NCI-H460 (cell line): ENCODE results near the gene MPHOSPH6. TPM values are rescaled to one million over a fixed set of nuclear protein-coding genes. Genes with fewer than 3 reads are reported as not detected.
"Not testable (repeated sequence)": the region's sequence is repeated elsewhere in the genome, so short reads cannot be mapped to it uniquely, and the experiment has no call there.

Source experiments
- DNase-seq: peaks from one replicate; pipeline ENCODE4 v3.0.0-alpha.2; 2016; ENCODE audit warnings: low read depth; ENCODE audit errors: extremely low read depth
- total RNA-seq: library from RNA; depleted of rRNA; stranded (reverse); fragments of >200 nt; shearing (Covaris generic); gene quantifications from 2 replicates; pipeline ENCODE4 v1.2.3, GENCODE V29; 2014

Gene MPHOSPH6
- total RNA-seq, 1 experiment from 2014 or later: 30.0 TPM

DNA sequence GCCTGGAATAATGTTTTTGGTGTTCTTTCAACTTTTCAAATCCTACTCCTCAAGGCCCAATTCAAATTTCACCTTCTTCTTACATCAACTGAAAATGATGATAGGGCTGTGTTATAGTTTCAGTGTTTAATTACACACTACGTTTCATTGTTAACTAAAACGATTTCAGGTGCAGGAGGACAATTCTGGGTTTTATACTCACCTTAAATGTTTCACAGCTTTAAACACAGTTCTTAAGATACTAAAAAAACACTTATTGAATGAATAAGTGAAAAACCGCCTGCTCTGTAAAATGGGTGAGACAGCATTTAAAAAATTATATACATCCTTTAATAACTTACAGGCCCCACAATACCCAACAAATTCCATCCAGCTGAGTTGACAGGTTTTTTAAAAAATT lies 6.2 kb upstream of the MPHOSPH6 start:
- no peak for DNase-seq

DNA sequence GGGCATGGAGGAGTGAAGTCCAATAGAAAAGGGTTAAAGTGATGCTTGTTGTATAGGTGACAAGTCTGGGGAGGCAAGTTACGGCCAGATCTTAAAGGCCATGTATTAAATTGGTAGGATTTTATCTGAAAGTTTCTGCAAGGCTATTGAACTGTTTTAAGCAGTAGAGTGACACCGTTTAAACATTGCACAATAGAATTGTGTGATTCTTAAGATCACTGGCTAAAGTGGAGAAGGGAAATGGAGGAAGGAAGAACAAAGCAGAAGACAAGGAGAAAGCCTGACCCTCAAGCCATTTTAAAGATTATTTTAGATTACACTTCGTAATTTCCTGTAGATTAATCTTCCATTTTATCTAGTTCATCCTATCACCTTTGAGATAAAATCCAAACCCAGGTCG lies 5.6 kb upstream of the MPHOSPH6 start:
- DNase-seq: no peak

GRCh38 chr16:82167670-82168069 lies 2.4 kb downstream of the MPHOSPH6 start:
- no peak for DNase-seq

DNA sequence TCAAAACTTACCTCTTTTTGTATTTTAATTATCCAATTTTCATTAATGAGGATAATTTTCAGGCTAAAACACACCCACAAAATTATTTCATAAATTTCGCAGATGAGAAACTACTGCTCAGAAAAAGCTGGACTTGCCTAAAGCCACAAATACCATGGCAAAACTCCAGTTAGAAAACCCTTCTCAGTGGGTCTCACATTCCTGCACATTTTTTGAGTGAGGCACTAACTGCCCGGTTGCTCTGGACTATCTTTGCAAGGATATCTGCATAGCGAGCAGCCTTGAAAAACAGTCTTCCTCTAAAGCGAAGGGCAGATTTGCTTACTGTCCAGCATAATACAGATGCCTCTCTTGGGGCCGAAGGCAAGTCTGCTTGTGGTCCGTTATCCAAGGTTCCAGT lies 9.8 kb downstream of the MPHOSPH6 start:
- DNase-seq: no peak

DNA sequence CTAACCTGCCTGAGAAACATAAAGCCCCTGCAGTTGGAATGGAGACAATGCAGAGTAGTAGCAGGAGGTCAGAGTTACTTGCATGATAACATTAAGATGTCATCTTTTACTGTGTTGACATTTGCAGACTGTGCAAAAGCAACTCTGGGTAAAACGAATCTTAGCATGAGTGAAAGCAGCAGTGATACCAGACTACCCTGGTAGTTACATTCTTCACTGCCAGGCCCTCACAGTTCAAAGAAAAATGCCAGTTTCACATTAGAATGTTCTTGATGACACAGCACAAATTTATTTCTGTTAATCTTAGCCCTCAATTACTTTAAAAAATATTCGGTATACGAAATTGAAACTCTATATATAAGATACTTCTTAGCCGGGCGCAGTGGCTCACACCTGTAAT lies 12.2 kb downstream of the MPHOSPH6 start:
- no peak for DNase-seq

DNA sequence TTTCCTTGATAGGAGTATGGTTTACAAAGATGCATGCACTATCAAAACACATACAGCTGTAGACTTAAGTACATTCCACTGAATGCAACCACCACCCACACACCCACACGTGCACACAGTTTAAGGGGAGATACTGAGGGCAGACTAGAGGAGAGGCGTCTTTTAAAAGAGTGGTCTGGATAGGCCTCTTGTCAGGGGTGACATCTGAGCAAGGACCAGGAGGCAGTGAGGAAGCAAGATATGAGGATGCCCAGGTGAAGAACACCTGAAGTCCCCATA lies 12.6 kb downstream of the MPHOSPH6 start:
- no peak for DNase-seq

- DNase-seq: no peak
Observed at GRCh38 chr16:82156761-82157533, 13.1 kb downstream of the MPHOSPH6 start.

- DNase-seq: no peak
Observed at GRCh38 chr16:82152641-82153112, 17.3 kb downstream of the MPHOSPH6 start.

GRCh38 chr16:82152196-82152595 lies 17.8 kb downstream of the MPHOSPH6 start:
- DNase-seq: no peak

- no peak for DNase-seq
Observed at GRCh38 chr16:82150549-82150948, 19.5 kb downstream of the MPHOSPH6 start.

DNA sequence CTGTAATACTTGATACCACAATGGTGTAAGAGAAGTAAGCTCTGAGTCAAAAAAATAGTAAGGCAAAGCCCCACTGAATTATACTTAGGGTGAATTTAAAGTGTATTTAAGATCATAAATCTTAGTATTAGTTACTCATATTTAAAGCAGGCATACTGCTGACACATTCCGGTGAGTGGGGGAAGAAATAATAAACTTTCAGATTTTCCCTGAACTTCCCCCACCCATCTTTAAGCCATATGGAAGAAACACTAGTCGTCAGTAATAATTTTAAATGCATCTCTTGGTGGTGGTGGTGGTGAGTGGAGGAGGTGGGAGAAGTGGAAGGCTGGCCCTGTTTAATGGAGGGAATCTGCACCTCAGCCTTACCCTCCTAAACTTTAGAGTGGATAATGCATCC lies 20.5 kb downstream of the MPHOSPH6 start:
- no peak for DNase-seq

DNA sequence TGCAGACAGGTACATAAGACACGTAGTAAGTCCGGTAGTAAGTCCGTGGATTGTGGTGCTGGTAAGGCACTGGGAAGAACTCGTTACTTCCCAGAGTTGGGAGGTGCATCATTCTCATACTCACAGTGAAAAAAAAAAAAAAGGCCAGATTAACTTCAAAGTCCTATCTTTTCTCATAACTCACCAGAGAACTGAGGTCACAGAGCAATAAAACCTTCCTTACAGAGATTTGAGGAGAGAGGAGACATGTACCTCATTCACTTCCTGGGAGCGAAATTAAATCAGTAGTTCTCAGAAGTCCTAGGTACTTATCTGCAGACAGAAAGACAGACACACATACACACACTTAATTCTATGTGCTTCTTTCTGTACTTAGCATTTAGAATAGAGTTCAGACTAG lies 22.5 kb downstream of the MPHOSPH6 start:
- no peak for DNase-seq

DNA sequence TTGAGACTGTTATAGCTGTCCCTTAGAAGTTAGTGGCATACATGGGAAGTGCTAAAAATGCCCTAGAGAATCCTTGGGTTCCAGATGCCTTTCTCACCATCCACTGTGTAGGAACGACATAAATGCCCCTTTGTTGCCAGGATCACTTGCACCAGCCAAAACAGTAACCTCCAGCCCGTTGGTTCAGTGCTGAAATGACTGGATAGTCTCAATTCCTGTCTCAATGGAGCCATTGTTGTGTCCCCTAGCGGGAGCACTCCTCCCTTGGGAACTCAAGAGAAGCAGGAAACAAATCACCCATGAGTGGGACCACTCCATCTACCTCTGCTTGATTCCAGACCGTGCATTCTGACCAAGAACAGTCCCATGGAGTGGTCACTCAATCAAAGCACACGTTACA lies 23.1 kb downstream of the MPHOSPH6 start:
- no peak for DNase-seq

DNA sequence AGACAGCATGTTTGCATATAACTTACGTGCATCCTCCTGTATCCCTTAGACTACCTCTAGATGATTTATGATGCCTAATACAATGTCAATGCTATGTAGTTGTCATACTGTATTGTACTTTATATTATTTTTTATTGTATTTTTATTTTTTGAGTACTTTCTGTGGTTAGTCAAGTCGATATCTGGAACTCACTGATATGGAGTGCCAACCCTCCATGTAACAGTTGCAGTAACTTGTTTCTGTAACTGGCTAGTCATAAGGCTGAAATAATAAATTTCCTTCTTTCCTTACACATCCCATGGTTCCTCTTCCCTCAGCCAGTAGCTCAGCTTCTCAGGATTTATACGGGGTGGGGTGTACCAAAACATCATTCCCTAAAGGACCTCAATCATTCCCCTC lies 23.5 kb downstream of the MPHOSPH6 start:
- DNase-seq: no peak

GRCh38 chr16:82139286-82139571 lies 30.8 kb downstream of the MPHOSPH6 start:
- DNase-seq: not testable (repeated sequence)

DNA sequence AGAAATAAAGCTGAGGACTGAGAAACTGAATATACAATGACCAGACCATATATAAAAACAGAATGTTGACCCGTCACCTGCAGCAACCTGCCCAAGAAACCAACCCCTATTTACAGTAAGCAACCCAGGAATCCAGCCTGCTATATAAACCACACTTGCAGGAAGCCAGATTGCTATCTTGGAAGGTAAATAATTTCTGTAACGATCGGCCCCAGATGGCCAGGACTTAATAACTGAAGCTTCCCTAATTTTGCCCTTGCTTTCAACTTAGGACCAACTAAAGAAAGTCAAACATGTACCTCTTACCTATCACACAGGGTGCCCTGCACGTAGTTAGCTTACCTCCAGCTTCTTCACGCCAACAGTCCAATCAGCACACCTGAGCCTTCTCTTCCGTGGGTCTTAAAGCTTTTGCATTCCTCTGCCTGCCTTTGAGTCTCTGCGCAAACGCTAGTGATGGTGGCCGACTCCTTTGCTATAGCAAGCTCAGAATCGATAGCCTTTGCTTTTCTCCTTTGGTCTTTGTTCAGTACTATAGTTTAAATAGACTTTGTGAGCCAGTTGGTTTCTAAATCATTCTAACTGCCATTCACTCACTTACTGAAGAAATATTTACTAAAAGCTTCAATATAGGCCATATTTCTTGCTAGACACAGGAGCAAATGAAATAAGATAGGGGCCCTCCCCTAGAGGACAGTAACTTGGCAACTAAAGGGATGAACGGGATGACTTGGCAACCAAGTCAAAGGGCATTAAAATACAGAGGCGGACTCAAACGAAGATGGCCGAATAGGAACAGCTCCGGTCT lies 31.3 kb downstream of the MPHOSPH6 start:
- DNase-seq: no peak

DNA sequence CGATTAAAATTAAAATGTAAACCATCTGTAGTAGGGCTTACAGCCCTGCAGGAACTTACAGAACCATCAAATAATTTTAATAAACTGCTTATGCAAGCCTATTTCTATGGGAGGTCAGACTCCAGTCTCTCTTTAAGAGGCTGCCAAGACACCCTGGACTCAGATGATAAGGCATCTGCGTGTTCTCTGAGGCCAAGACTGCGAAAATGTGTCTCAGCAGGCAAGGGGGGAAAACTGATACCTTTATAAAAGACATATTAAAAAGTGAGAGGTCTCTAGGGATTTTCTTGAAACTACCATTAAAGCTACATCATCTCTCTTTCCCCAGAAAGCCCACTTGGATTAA lies 32.2 kb downstream of the MPHOSPH6 start:
- DNase-seq: no peak

GRCh38 chr16:82136956-82137821 lies 32.8 kb downstream of the MPHOSPH6 start:
- no peak for DNase-seq

DNA sequence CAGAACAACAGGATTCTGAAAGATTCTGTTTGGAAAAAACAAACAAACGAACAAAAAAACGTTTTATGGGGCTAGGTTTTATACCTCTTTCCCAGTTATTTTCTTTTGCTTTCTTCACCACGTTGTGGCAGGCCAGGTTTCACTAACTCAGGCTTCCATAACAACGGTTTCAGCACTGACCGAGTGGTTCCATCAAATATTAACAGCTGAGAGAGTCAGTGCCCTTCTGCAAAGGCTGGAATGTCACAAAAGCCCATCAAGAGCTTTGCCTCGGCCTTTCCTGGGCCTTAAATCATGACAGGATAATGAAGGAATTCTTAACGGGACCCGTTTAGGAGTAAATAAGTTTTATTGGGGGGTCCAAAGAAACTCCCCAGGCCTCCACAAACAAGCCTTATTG lies 34.2 kb downstream of the MPHOSPH6 start:
- DNase-seq: no peak

DNA sequence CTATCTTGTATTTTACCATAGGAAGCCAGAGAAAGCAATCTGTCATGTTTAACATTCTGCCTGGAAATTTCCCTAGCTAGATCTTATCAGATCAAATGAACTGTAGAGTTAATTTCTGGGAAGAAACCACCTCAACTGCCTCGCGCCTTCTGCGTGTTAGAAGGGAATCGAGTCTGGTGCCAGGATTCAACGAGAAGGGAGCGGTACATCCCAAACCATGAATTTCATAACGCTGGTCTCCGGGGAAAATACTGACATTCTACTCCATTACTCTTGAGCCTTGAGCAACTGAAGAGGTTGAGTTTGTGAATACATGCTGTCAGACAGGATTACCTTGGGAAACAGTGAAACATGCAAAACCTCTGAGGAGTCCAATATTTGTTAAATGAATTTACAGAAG lies 35.2 kb downstream of the MPHOSPH6 start:
- no peak for DNase-seq

GRCh38 chr16:82133798-82134197 lies 36.2 kb downstream of the MPHOSPH6 start:
- no peak for DNase-seq

GRCh38 chr16:82129881-82130280 lies 40.1 kb downstream of the MPHOSPH6 start:
- DNase-seq: no peak
